ENCODE data around the gene METTL15. TPM values are rescaled to one million over a fixed set of nuclear protein-coding genes. Genes with fewer than 3 reads are reported as not detected.

The METTL15 gene
- total and polyA plus RNA-seq, 2 of the 8 experiments (the other 6 are each of a cell fraction or from before 2014, with no cell fraction given): 5.4 to 10.5 TPM

DNA sequence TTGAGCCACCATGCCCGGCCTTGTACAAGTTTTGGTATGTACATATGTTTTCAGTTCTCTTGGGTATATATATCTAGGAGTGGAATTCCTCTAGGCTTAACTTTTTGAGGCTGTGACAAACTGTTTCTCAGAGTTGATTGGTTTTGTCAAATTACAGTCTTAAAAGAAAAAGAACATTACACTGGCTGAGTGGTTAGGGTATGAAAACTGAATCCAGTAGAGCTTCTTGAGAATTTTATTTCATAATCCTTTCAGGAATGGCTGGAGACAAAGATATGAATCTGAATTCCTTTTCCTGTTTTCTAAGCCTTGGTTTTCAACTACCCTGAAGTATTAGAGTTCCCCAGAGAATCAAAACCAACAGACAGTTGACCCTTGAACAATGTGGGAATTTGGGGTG, 6.5 kb downstream of the METTL15 start (continued):
- TF ChIP-seq, protein P1, sequence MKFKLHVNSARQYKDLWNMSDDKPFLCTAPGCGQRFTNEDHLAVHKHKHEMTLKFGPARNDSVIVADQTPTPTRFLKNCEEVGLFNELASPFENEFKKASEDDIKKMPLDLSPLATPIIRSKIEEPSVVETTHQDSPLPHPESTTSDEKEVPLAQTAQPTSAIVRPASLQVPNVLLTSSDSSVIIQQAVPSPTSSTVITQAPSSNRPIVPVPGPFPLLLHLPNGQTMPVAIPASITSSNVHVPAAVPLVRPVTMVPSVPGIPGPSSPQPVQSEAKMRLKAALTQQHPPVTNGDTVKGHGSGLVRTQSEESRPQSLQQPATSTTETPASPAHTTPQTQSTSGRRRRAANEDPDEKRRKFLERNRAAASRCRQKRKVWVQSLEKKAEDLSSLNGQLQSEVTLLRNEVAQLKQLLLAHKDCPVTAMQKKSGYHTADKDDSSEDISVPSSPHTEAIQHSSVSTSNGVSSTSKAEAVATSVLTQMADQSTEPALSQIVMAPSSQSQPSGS (IDR thresholded peaks at IDR 0.05; ENCODE audit: low read length): no peak
- TF ChIP-seq EP300 (IDR thresholded peaks at IDR 0.05; ENCODE audit: borderline replicate concordance in 1 of 2, low read depth in 2 of 2, low read length in 2 of 2): no peak
- no peak for TF ChIP-seq BRCA1 (IDR thresholded peaks at IDR 0.05; ENCODE audit: low read depth, low read length)
